ENCODE results near the gene KCTD4.
"Not testable (repeated sequence)": the region's sequence is repeated elsewhere in the genome, so short reads cannot be mapped to it uniquely, and the experiment has no call there.

Gene KCTD4

DNA sequence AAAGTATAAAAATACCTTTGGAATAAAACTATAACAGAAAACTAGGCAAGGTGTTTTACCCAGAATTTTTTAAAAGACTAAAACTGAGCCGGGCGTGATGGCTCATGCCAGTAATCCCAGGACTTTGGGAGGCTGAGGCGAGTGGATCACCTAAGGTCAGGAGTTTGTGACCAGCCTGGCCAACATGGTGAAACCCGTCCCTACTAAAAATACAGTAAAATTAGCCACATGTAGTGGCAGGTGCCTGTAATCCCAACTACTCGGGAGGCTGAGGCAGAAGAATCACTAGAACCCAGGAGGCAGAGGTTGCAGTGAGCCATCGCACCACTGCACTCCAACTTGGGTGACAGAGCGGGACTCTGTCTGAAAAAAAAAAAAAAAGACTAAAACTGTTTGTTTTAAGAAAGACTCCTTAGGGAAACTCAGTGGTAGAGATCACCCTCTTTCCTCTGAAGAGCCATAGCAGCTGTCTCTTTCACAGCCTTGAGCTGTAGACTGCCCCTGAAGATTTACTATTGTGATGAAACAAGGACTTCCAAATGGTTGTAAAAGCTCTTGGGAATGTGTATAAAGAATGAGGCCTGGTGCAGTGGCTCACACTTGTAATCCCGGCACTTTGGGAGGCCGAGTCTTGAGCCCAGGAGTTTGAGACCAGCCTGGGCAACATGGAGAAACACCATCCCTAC lies 14.7 kb upstream of the KCTD4 start:
- DNase-seq = no peak

DNA sequence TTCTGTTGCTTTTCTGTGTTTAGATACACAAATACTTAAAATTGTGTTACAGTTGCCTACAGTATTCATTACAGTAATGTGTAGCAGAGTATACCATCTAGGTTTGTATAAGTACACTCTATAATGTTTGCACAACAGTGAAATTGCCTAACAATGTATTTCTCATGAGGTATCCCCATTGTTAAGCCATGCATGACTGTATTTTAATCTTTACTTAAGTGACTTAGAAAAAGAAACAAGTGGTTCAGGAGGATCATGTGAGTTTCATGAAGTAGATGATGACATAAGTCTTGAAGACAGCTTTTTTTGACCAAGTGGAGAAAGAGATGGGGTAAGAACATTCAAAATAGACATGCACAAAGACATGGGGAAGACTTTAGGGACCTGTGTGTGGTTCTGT lies 8.4 kb upstream of the KCTD4 start:
- no peak for DNase-seq

DNA sequence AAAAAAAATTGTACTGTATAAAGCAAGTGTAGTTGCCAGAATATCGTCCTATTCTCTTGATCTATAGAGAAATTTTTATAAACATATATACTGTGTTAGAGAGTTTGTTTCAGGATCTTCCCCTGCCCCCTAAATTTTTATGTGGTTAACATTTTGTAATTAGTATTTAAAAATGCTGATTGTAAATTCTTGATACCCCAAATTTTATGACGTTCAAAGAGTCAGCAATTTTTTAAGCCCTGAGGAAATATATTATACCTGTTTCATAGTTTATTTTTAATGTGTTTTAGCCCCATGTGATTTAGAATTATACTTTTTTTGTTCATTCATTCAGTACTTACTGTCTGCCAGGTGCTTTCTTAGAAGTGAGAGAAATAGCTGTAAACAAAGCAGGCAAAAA lies 7.3 kb upstream of the KCTD4 start:
- no peak for DNase-seq

DNA sequence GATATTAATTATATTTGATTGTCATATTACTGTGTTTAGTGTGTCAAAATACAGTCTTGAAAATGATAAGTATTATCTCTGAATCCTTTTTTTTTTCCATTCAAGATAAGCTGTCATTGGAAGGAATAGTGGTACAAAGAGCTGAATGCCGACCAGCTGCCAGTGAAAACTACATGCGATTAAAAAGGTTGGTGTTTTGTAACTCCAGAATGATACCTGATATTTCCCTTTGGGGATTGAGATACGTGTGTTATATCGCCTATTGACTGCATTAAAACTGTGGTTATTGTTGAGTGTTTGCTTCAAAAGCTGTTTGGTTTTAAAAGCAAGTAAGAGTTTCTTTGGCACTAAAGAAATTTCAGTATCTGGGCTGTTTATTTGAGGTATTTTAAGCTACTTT lies 6.5 kb upstream of the KCTD4 start:
- DNase-seq = no peak

DNA sequence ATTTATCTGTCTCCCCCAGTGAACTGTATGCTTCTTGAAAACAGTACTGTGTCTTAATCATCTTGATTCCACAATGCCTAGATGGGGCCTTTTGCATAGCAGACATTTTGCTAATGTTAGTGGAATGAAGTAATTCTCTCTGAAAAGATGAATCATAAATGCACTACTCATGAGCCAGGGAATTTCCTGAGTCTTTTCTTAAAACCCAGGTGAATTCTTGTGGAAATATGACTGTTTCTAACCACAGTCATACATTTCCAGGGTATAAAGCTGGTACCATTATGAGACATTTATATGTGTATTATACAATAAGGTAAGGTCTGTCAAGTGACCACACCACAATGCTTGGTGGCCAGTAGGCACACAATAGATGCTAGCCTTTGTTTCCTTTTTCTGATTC lies 5.5 kb upstream of the KCTD4 start:
- peak; percentile 84 to 94 for DNase-seq

DNA sequence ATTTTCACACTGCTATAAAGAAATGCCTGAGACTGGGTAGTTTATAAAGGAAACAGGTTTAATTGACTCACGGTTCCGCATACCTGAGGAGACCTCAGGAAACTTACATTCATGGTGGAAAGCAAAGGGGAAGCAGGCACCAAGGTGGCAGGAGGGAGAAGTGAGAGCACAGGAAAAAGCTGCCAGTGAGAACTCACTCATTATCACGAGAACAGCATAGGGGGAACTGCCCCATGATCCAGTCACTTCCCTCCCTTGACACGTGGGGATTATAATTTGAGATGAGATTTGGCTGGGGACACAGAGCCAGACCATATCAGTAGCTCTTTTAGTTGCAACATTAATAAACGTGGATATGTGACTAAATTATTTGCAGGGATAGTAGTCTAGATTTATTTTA lies 4.3 kb upstream of the KCTD4 start:
- DNase-seq = no peak

DNA sequence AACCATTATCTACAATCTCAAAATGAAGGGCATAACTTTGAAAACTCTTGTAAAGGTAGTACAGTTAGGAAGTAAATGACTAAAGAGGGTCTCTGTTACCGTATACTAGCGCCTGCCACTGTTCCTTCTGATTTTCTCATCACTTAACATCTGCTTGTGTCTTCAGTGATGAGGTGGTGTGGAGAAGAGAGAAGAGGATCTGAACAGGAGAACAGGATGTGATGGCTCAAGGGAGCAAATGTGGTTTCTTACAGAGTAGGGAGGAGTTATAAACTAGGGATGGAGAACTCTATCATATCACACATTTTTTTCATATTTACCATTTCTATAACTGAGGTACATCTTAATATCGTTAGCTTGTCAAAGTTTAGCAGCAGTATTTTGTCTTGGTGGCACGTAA lies 1.1 kb downstream of the KCTD4 start:
- no peak for DNase-seq

DNA sequence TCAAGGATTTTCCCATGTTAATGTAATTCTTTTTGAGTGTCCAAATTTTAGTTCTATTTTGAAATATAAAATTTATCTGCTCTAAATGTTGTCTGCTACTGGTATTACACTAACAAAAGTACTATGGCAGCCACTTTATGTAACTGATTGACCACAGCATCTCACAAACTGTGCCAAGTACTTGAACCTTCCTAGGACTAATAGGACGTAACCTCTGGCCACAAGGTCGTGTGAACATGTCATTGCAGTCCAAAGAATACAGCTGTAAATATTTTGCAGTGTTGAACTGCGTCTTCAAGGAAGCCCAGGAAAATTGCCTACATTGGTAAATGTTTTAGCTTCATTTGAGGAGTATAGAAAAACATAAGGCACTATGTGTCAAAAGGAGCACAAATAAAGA lies 1.9 kb downstream of the KCTD4 start:
- DNase-seq = no peak

DNA sequence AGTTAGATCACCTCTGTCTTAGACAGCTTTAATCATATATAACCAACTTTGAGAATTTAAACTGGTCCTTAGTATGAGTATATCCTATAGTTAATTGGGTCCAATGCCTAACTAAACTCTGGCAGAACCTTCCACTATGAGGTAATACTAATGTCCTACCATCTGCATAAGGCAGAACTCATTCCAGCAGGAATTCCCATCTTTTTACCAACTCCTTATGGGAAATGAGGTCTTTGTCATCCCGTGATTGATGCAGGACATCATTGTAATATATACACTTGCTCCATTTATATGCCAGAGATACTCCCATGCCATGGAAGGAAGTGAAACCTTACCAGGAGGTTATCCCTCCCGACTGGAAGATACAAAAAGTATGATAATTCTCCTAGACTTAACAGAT lies 2.8 kb downstream of the KCTD4 start:
- no peak for DNase-seq

DNA sequence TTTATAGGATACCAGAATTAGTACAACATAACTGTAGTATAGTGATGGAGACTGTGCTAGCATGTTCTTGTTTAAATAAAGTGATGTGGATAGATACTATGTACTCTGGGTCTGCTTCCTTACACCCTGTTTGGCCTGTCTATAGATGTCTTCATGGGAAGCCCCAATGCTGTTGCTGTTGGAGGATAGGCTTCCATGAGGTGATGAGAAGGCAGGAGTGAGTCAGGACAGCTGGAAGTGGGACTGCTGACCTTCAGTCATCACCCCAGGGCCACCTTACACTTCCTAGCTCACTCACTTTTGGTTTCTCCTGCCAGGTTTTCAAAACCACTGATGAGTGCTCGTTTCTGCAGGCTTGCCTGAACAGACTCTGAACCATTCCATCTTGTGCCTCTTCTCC lies 4.2 kb downstream of the KCTD4 start:
- peak; percentile 17 to 47 for DNase-seq

DNA sequence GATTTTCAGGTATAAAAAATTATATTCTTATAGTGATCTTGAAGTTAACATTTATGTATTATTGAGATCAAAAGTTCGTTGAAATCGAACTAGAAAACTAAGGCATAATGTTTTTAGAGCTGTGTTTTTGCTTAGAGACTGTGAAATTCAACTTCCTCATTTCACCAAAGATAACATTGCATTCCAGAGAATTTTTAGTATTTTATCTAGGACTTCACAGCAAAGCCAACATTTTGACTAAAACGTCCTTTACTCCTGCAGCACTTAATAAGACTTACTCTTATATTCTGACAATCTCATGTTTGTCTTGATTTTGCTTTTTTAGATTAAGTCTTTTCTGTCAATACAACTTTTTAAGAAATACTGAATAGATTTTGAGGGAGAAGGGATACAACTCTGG lies 4.7 kb downstream of the KCTD4 start:
- no peak for DNase-seq

DNA sequence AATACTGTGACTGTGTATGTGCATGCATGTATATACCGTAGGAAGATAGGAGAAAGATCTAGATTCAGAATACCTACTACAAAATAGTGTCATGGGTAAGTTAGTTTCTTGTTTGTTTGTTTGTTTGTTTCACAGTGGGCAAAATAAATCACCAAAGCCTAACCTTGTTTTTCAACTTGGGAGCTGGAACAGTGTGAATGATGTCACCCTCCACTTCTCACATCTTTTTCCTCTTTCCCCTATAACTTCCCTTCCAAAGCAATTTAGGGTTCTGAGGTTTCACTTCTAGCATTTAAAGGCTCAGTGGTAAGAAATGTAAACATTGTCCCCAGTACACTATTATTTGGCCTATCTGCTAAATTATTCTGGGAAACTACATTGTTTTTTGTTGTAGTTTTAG lies 5.4 kb downstream of the KCTD4 start:
- DNase-seq = no peak

DNA sequence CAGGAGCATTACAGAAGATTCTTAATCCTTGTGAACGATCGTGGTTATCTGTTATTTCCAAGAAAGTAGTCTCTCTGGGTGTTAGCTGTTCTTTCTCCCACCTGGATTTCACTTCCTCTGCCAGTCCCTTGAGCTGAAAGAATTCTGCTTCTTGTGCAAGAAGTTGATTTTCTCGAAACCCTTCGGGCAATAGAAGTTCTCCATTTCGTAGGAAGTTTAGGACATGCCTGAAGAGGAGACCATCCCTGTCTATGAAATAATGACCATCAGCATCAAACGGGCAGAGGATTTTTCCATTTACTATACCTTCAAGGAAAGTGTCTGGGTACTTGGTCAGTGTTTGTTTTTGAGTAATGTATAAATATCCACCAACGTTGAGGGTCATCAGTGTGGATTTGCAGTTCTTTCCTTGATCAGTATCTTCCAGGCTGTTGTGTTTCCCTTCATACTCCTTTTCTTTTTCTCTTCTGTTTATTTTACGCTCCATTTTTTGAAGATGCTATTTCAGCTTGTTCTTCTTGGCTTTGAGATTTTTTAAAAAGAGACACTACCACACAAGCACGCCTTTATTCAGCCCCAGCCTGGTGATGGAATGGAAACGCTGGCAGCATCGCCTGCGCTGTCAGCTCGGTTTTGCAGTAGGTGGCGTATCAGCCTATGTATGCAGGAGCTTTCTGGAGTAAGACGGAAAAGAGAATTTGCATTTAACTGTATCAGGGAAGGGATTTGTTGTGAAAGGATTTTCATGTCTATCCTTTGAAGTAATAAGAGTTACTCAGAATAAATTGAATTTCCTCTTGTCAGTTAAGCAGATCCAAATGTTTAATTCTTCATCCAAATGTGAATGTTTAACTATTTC lies 6.5 kb downstream of the KCTD4 start:
- no peak for DNase-seq

DNA sequence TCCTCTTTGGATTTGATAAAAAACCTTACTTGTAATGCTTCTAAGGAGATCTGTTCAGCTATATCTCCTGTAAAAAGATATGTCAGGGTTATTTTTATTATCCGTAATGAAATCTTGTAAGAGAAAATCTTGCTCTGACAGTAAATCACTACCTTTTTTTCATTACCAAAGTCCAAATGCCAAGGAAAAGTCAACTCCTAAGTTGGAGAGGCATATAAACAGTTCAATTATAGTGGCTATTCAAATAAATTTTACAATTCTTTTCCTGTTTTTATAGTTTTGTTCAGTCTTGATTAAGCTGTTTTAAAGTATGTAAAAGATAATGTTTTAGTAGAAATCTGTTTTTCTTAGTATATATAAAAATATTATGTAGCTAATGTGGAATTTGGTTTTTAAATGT lies 9.0 kb downstream of the KCTD4 start:
- no peak for DNase-seq

DNA sequence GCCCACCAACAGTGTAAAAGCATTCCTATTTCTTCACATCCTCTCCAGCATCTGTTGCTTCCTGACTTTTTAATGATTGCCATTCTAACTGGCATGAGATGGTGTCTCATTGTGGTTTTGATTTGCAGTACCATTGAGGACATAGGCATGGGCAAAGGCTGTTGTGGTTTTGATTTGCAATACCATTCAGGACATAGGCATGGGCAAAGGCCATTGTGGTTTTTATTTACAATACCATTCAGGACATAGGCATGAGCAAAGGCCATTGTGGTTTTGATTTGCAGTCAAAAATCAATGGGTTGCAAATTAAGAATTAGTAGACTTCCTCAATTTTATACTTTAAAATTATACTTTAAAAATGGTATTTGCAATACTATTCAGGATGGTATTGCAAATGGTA lies 11.3 kb downstream of the KCTD4 start:
- peak; percentile 63 to 75 for DNase-seq

DNA sequence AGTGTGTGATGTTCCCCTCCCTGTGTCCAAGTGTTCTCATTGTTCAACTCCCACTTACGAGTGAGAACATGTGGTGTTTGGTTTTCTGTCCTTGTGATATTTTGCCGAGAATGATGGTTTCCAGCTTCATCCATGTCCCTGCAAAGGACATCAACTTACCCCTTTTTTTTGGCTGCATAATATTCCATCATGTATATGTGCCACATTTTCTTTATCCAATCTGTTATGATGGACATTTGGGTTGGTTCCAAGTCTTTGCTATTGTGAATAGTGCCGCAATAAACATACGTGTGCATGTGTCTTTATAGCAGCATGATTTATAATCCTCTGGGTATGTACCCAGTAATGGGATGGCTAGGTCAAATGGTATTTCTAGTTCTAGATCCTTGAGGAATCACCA lies 11.8 kb downstream of the KCTD4 start:
- not testable (repeated sequence) for DNase-seq

DNA sequence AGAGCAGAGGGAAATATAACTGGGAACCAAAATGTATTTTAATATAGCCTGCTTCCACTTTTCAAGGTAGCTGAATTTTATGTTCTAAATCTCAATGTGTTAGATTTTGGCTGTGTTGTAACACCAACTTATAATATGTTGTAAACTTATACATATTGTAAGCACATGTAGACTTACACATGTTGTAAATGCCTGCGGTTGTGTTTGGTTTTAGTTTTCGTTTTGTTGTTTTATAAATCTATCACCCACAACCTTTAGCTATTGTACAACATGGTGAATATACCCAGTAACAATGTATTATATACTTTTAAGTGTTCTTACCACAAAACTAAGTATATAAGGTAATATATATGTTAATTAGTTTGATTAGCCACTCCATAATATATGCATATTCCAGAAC lies 15.6 kb downstream of the KCTD4 start:
- no peak for DNase-seq

DNA sequence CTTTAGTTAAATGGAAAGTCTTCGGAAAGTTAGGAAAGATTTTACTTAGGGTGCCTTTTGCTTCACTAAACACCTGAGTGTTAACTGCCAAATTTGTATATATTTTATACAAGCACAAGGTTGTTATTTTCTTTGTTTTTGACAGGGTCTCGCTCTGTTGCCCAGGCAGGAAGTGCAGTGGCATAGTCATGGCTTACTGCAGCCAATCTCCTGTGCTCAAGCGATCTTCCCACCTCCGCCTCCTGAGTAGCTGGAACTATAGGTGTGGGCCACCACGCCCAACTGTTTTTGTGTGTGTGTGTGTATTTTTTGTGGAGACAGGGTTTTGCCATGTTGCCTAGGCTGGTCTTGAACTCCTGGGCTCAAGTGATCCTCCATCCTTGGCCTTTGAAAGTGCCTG lies 16.2 kb downstream of the KCTD4 start:
- no peak for DNase-seq

DNA sequence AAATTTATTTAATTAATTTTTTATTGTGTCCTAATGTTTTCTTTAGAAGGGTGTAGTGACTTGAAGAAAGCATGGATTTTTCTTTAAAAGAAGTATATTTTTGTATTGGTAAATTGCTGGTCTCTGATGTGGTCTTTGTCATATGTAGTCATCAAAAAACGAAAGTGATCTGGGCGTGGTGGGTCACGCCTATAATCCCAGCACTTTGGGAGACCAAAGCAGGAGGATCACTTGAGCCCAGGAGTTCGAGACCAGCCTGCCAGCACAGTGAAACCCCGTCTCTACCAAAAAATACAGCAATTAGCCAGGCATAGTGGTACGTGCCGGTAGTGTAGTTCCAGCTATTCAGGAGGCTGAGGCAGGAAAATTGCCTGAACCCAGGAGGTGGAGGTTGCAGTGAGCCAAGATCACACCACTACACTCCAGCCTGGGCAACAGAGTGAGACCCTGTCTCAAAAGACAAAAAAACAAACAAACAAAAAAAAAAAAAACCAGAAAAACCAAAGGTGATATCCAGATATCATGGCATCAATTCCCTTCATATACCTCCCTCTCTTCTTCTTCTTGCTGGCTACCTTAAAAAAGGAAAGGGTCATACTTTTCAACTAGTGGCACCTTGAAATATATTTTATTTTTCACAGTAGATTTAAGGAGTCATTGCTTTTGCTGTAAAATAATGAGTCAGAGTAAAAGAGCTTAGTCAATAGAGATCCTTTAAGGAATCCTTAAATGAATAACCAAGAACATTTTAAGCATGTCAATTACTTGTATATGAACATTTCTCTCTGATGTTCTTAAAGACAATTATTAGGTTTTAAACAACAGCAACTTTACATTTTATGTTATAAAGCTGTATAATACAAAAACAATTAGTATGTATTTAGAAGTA lies 19.9 kb downstream of the KCTD4 start:
- DNase-seq = no peak

DNA sequence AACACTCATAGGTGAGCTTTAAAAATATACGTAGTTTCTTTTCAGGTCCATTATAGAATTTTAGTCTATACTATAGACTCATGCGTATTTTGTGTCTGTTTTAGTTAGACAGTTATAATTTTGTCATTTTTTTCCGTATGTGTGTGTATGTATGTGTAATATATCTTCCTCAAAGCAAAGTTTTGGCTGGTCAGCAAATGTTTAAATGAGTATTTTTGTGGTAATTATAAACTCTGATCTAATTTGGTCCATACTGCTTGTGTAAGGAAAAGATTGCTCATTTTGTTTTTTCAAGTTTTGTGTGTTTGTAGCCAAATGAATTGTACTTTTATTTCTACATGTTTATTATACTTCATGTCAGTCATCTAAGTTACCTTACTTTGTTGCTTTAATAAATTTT lies 20.5 kb downstream of the KCTD4 start:
- no peak for DNase-seq

DNA sequence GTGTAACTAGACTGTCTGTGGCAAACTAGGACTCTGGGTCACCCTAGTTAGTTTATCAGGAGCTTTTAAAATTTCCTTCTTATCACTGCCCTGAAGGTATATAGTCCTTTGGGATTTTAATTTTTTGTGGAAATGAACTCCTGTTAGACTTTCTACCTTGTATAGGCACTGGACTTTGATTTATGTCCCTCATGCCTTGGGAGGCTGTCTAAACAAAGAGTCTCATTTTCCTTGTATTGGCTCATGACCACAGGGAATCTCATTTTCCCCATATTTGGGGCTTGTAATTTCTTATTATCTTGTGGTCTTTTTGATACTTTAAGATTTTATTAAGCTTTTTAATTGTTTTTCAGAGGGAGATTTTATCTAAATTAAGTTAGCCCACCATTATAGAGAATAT lies 21.4 kb downstream of the KCTD4 start:
- no peak for DNase-seq

DNA sequence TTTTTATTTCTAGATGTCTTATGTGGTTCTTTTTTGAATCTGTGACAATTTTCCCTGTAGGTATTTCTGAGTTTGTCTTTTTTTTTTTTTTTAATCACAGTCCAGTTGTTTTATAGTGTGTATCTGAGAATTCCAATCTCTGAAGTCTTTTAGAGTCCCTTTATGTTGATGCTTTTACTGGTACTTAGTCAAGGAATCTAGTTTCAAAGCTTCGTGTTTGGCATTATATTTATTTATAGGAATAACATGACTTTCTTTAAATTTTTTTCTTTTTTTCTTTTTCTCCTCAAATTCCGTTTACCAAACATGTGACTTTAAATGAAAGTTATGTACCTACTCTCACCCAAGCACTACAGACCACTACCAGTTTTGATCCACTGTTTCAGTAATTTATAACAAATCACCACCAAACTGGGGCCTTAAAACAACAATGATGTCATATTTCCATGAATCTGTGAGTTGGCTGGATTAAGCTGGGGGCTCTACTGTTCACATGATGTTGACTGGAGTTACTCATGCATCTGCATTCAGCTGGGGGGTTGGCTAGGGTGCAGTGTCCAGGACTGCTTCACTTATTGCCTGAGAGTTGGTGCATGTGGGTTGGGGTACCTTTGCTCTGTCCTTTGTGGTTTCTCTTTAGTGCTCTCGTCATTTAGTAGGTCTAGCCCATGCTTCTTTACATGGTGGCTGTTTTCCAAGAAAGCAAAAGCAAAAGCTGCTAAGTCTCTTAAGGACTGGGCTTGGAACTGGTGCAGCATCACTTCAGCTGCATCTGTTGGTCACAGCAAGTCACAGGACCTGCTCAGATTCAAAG lies 22.3 kb downstream of the KCTD4 start:
- no peak for DNase-seq

DNA sequence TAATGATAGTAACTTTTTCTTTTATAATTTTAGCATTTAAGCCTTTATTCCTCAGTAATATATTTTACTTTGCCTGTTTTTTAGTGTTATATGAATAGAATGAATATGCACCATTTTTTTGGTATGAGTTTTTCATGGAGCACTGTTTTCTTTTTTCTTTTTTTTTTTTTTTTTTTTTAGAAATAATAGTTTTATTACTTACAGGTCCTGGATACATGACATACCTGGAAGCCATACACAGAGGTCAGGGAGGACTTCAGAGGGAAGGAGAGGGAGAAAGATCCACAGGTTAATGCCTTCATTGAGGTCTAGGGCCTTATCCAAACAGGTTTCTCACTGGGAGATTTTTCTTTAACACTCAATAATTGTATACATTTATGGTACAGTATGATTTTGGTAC lies 26.4 kb downstream of the KCTD4 start:
- DNase-seq = no peak
